ENCODE results near the gene LHB.
"Not testable (repeated sequence)": the region's sequence is repeated elsewhere in the genome, so short reads cannot be mapped to it uniquely, and the experiment has no call there.

DNA sequence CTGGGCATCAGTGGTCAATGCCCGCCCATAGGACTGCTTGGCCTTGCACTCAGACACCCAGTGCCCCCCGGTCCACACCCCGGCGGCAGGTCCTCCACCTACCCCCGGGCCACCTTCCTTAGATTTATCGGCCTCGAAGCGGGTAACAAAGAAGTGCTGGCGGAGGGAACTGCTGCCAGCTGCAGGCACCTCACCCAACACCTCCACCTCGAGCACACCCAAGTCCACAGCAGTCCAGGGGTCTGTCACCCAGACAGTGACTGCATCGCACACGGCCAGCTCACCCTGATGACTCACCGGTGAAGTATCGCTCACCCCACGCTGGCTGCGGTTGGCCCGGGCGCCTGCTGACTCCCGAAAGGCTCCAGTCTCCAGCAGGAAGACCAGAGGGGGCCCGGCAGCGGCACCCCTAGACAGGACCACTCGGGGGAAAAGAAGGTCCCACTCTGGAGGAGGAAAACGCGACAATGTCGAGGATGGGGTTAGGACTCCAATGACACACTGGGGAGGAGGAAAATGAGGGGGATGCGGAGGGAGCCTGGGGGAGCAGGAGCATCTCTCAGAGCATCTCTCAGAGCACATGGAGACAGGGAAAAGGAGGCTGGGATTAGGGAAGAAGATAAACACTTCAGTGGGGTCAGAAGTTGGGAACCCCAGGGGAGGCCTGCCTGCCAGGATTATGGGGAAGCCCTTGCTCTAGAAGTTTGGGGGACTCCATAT is 21.8 kb upstream of the LHB start:
- TF ChIP-seq EZH2 (IDR thresholded peaks at IDR 0.05; ENCODE audit: low read length), result not testable (repeated sequence)
- TF ChIP-seq, protein P1, sequence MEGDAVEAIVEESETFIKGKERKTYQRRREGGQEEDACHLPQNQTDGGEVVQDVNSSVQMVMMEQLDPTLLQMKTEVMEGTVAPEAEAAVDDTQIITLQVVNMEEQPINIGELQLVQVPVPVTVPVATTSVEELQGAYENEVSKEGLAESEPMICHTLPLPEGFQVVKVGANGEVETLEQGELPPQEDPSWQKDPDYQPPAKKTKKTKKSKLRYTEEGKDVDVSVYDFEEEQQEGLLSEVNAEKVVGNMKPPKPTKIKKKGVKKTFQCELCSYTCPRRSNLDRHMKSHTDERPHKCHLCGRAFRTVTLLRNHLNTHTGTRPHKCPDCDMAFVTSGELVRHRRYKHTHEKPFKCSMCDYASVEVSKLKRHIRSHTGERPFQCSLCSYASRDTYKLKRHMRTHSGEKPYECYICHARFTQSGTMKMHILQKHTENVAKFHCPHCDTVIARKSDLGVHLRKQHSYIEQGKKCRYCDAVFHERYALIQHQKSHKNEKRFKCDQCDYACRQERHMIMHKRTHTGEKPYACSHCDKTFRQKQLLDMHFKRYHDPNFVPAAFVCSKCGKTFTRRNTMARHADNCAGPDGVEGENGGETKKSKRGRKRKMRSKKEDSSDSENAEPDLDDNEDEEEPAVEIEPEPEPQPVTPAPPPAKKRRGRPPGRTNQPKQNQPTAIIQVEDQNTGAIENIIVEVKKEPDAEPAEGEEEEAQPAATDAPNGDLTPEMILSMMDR (optimal IDR thresholded peaks at IDR 0.05 in 1 of 3, IDR thresholded peaks at IDR 0.05 in 1 of 3, conservative IDR thresholded peaks at IDR 0.05 in 1 of 3; ENCODE audit: extremely low read depth in 1 of 3, insufficient read depth in 2 of 3, low read length in 3 of 3), result not testable (repeated sequence)

Data from keratinocyte (primary cell).